ENCODE data around the gene SBF2. TPM values are rescaled to one million over a fixed set of nuclear protein-coding genes. Genes with fewer than 3 reads are reported as not detected.

The SBF2 gene
- total and polyA plus RNA-seq, 10 donors: 3.6 to 70.9 (median 57.1) TPM

GRCh38 chr11:10051868-10052586, 242.0 kb downstream of the SBF2 start:
- Histone ChIP-seq H3K9me3 (peaks cover 0 to 15% (median 11%) of the 10 kb centered on the region in 8 donors), H3K4me1 (no peaks in the 10 kb centered on the region), H3K36me3 (no peaks in the 10 kb centered on the region), H3K27ac (no peak overlapping the region), H3K4me3 (no peak overlapping the region), H3K27me3 (replicated peaks in 1 of 7) (no peaks in the 10 kb centered on the region)
- no peak for TF ChIP-seq POLR2AphosphoS5 (IDR thresholded peaks at IDR 0.05)
- TF ChIP-seq POLR2A (IDR thresholded peaks at IDR 0.05): no peak
- no peak for TF ChIP-seq CTCF (IDR thresholded peaks at IDR 0.05 in 8 of 11, conservative IDR thresholded peaks at IDR 0.05 in 3 of 11)
- 64 to 93% (median 76%) methylated on average over 4 of the region's 4 CpGs for WGBS, 5 donors
- no peak for DNase-seq
- intact Hi-C loops (cut with DNase I; ENCODE audit: low total_unique reads): no loop called here

GRCh38 chr11:10050561-10050960, 243.5 kb downstream of the SBF2 start:
- intact Hi-C loops (cut with DNase I; ENCODE audit: low total_unique reads): no loop called here
- Histone ChIP-seq H3K27ac (no peak overlapping the region), H3K27me3 (replicated peaks in 1 of 7) (no peaks in the 10 kb centered on the region), H3K4me1 (no peaks in the 10 kb centered on the region), H3K9me3 (peaks cover 0 to 22% (median 16%) of the 10 kb centered on the region in 8 donors), H3K4me3 (no peak overlapping the region), H3K36me3 (no peaks in the 10 kb centered on the region)
- no peak for DNase-seq
- no peak for TF ChIP-seq CTCF (IDR thresholded peaks at IDR 0.05 in 8 of 11, conservative IDR thresholded peaks at IDR 0.05 in 3 of 11)
- TF ChIP-seq POLR2AphosphoS5 (IDR thresholded peaks at IDR 0.05): no peak
- no peak for TF ChIP-seq POLR2A (IDR thresholded peaks at IDR 0.05)

DNA sequence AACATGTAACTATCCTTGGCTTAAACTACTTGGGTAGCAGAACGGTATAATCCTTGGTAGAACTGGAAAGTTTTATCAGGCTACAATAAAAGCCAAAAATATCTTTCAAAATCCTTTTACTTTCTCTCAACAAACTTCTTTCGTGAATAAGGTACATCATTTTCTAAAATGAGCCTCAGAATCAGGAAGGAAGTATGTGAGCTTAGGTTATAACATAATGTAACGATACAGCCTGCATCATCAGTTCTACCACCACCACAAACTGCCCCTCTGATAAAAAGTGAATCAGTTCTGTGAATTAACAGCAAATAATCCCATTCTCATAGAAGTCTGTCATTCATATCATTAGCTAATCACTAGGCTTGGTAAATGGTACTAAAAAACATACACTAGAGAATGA, 244.3 kb downstream of the SBF2 start:
- DNase-seq: no peak
- intact Hi-C loops (cut with DNase I; ENCODE audit: low total_unique reads): no loop called here
- WGBS, 5 donors: 27 to 44% (median 39%) methylated on average over 3 of the region's 3 CpGs

More for the DNA sequence above, 244.3 kb downstream of the SBF2 start:
- no peak for TF ChIP-seq CTCF (IDR thresholded peaks at IDR 0.05 in 8 of 11, conservative IDR thresholded peaks at IDR 0.05 in 3 of 11)
- TF ChIP-seq POLR2A (IDR thresholded peaks at IDR 0.05): no peak
- no peak for TF ChIP-seq POLR2AphosphoS5 (IDR thresholded peaks at IDR 0.05)
- H3K27ac ChIP-seq: no peak overlapping the region
- peaks cover 2 to 28% (median 23%) of the 10 kb centered on the region in 8 donors for H3K9me3 ChIP-seq
- no peaks in the 10 kb centered on the region for H3K27me3 ChIP-seq (replicated peaks in 1 of 7)
- H3K4me1 ChIP-seq: no peaks in the 10 kb centered on the region
- no peak overlapping the region for H3K4me3 ChIP-seq
- H3K36me3 ChIP-seq: no peaks in the 10 kb centered on the region

Data from spleen (tissue), 11 donors.